GM04504 (cell line): ENCODE results near the gene EPHA10.

Source experiments
- DNase-seq: peaks from one replicate; pipeline ENCODE4 v3.0.0-alpha.2; 2012; ENCODE audit warnings: low read depth

The EPHA10 gene

DNA sequence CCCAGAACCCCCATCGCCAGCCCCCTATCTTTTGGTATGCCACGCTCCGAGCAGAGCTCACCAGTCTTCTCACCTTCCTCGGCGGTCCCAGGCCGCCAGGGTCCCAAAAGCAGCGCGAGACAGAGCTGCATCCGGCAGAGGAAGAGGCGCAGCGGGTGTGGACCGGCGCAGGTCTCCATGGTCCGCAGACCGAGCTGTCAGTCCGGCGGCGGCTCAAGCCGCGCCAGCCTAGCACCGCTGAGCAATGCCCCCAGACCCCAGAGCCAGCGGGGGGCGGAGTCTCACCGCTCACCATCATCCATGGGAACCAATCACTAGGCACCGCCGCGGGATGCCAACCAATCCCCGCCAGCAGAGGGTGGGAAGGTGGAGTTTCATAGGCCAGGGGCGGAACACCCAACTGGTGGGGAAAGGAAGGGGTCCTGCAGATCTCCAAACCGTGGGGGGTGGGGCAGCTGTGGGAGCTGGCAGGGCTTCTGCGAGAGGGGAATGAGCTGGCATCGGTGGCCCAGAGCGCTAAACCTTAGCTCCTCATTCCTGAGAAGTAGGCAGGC lies at the start of gene EPHA10:
EPHA10 (minus strand) TSS at position 233 of the 554 bp plus-strand sequence; CDS start at position 179, 54 bp downstream.
- no peak for DNase-seq

DNA sequence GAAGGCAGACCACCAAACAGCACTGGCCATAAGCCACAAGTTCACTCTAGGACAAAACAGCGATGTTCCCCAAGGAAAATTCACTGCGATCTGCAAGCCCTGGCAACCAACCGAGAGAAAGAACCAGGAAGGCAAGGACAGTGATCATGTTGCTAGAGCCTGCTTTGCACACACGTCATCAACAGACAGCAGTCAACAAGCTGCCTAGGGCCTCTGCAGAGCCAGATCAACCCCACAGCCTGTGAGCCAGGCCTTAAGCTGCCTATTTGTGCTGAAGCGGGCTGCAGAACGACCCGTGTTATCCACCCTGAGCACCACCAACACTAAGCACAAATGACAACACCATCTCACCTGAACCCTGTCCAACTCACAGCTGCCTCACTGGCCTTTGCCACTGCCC lies 49.3 kb upstream of the EPHA10 start:
- no peak for DNase-seq

DNA sequence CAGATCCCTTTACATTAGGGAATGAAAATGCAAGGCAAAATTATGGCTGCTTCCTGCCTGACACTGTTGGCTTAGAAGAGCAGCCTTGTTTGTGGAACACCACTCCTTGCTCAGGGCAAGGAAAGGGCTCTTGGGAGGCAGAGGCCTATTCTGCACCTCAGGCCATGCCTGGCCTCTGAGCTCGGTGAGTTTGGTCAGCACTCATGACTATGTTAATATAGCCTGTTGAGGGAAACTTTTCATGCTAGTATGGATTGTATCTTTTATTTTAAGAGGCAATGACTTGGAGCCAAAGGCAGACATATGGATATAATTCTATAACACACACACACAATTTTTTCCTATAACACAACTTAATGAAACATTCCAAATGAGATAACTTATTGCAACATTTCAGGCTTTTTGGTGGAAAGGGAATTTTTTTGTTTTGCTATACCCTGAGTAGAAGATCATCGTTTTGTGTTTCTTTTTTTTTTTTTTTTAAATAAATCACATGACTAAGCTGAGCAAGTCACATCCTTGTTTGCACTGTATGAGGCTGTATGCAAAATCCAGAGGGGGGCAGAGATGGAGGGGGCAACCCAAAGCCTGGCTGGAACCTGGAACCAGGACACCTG lies 48.7 kb upstream of the EPHA10 start:
- no peak for DNase-seq

DNA sequence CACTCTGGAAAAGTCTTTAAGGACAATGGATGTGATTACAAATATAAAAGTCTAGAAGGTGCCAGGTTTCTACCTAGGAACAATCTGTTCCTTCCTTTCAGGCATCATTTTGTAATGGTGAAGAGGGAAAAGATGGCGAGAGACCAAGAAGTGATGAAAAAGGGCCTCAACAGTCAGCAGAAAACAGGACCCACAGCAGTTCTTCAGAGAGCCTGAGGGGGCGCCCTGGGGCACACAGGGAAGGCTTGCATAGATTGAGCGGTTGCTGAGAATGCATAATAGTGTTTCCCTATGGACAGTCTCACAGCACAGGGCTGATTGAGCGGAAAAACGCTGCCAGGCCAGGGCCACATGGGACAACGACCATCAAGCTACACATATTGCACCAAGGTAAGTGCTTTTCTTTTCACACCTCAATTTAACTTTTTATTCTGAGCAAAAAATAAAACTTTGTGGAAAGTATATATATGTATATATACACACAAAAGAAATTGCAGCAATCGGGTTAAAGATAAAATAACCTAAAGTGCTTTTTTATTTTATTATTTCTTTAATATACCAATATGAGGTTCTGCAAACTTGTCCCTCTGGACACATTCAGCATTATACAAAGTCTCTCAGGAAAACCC lies 46.2 kb upstream of the EPHA10 start:
- peak; percentile 56 for DNase-seq

DNA sequence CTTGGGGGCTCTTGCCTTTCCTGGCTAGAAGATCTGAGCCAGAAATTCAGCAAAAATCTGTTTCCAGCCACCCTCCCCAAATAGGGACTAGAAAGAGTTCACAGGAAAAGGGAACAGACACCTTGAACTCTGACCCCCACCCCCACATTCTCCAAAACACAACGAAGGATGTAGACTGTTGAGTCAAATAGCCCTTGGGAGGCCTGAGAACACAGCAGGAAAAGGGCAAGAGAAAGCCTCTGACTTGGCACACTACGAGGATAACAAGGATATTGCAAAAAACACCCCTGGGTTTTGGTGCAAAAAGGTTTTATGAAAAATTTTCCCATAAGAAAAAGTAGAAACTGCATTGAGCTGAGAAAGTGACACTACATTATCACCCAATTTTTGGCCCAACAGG lies 45.0 kb upstream of the EPHA10 start:
- DNase-seq = no peak

DNA sequence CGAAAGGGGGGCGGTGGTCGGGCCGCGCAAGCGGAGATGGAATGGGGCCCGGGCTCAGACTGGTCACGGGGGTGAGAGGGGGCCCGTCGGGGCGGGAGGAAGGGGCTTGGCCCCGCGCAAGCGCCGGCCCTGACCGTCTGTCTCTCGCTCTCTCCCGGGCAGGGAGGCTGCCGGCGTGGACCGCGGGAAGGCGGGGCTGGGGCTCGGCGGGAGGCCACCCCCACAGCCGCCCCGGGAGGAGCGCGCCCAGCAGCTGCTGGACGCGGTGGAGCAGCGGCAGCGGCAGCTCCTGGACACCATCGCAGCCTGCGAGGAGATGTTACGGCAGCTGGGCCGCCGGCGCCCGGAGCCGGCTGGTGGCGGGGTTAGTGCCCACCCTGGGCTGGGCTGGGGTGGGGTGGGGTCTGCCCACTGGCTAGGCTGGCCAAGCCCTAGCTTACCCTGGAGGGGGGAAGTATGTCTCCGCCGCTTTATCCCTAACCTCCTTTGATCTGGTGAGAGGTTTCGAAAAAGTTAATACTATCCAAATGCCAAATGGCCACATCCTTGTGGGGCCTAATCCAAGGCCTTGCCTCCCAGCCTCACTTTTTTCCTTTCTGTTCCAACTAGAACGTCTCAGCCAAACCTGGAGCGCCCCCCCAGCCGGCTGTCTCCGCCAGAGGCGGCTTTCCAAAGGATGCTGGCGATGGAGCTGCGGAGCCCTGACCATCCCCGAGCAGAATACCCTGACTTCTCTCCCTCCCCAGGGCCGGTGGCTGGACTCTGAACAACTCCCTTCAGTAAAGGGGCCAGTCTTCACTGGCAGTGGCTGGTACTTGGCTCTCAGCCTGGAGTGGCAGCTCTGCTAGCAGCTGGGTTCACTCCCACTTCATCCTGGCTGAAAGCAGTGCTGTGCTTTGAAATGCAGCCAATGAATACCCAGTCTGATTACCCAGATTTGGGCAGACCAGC lies 43.7 kb upstream of the EPHA10 start:
- DNase-seq = peak; percentile 60

DNA sequence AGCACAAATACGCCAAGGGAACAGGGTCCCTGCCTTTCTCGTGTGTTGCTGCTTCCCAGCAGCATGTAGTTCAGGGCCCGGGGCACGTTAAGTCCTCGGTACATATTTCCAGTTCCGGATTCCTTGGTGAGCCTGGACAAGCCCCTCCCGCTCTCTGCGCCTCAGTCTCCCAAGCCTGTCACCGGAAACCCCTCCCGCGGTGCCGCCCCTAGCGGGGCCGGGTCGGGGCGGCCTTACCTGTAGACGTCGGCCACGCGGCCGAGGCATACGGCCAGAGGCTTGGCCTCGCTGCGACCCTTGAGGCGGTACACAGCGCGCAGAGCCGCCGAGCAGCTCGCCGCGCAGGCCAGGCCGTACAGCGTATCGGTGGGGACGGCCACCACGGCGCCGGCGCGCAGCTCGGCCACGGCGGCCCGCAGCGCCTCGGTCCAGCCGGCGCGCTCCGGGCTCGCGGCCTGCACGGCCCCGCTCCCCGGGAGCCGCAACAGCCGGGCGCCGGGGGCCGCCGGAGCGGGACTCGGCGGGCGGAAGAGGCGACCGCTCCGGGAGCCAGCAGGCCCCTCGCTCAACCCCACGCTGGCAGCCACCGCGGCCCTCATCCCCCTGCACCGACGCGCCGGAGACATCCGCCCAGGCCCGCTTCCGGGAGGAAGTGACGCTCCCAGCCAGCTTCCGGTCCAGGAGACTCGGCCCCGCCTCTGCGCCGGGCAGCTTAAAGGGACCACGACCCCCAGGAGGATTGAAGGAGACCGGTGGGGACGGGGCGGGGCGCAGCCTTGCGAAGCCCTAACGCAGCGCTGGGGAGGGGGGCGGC lies 42.8 kb upstream of the EPHA10 start, which contains the start of the genes C1orf122 and YRDC:
C1orf122 (plus strand) TSS at position 236 of the 814 bp plus-strand sequence. CDS start 615 bp downstream, outside the sequence.
YRDC (minus strand) TSS at position 654 of the 814 bp plus-strand sequence; CDS start at position 626, 28 bp downstream.
- DNase-seq = peak; percentile 82

DNA sequence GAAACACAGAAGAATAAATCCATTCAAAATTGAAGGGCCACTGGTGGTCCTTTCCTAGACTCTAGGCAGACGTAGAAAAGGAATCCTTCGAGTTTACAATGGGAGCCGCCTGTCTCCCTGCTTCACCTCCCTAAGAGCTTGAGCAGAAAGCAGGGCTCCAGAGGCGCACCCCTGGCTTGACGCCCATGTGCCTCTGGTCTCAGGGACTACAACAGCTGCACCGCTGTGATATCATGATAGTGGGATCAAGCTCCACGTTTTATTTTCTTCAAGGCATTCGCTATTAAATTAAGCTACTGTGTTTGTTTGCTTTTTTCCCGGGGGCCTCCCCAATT lies 42.3 kb upstream of the EPHA10 start:
- DNase-seq = no peak

DNA sequence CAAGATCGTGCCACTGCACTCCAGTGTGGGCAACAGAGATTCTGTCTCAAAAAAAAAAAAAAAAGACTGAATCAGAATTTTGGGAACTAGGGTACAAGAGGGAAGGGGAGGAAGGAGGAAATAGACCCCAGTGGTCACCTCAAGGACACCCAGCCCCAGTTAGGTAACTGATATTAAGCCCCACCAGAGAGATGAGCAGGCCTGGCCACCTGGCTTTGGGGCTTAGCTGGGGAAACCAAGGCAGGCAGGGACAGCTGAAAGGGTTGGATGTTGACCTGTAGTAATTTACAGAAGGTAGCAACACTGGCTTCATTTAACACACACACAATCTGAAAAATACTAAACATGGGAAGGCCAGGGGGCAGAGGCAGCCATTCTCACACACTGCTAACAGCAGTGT lies 37.5 kb upstream of the EPHA10 start:
- DNase-seq = no peak

DNA sequence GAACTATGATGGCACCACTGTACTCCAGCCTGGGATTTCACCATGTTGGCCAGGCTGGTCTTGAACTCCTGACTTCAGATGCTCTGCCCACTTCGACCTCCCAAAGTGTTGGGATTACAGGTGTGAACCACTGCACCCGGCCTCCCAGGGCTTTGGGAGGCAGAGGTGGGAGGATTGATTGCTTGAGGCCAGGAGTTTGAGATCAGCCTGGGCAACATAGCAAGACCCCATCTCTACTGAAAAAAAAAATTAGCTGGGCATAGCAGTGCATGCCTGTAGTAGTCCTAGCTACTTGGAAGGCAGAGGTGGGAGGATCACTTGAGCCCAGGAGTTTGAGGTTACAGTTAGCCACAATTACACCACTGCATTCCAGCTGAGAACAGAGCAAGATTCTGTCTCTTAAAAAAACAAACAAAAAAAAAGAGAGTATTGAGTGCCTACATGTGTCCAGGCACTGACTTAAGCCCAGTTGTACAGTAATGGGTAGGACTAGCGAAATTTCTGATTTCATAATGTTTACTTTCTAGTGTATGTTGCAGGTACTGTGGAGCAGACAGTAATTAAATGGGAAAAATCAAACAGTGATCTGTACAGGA lies 32.9 kb upstream of the EPHA10 start:
- DNase-seq = no peak

DNA sequence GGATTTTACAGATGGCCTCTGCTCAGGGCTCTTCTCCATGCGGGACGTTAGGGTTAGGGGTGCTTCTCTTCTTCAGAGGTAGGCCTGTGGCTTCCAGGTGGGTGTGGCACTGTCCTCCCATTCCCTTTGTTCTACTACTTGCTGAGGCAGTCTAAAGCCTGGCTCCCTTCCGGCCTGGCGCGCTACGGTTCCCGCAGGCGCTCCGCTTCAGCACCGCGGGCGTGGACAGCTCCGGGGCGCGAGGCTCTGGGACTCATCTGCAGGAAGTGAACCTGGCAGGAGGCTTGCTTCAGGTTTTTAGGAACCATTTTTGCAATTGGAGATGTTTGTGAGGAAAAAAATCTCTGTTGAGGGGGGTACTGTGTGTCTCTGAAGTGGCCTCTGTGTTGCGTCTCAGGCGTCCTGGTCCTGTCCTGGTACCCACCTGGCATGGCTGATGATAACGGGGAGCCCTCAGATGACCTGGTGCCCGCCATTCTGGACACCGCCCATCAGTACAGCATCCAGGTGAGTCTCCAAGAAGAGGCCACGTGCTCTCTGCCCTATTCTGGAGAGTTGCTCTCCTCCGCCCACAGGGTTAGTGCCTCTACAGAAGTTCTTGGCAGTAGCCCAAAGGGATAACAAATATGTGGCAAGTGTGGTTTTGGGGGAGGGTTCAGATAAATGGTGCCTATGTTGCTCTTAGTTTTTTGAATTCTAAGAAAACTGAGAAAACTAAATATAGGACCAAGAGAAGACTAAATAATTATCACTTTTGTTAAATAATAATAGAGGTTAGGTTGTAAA lies 30.6 kb upstream of the EPHA10 start:
- no peak for DNase-seq

DNA sequence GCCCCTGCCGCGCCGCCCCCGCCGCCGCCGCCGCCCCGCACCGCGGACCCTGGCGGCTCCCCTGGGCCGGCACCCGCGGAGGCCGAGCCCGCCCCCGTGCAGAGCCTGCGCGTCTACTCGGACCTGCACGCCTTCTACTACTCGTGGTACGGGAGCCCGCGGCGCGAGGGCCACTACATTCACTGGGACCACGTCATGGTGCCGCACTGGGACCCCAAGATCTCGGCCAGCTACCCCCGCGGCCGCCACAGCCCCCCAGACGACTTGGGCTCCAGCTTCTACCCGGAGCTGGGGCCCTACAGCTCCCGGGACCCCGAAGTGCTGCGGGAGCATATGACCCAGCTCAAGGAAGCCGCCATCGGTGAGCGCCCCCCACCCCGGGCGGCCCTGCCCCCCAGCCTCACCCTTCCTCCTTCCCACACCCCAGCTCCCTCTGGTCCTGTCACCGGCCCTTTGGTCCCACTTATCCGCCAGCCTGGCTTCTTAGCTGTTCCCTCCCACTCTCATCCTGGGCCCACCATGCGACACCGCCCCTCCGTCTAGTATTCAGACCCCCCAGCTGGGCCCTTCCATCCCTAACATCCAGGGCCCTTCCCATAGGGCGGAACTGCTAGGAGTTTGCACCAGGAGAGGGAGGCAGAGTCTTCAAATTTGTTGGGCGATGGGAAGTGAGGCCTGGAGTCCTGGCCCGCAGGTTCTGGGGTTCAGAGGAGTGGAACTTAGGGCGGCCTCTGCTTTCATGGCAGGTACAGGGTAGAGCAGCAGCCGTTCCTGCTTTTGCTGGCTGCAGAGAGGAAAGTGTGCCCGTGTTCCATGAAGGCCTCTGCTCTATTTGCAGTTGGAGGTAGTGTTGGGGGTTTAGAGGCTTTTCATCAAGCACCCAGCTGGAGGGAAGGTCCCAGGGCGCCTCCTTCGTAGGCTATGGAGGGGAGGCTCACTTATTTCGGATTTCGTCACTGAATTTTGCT lies 29.7 kb upstream of the EPHA10 start:
- no peak for DNase-seq

DNA sequence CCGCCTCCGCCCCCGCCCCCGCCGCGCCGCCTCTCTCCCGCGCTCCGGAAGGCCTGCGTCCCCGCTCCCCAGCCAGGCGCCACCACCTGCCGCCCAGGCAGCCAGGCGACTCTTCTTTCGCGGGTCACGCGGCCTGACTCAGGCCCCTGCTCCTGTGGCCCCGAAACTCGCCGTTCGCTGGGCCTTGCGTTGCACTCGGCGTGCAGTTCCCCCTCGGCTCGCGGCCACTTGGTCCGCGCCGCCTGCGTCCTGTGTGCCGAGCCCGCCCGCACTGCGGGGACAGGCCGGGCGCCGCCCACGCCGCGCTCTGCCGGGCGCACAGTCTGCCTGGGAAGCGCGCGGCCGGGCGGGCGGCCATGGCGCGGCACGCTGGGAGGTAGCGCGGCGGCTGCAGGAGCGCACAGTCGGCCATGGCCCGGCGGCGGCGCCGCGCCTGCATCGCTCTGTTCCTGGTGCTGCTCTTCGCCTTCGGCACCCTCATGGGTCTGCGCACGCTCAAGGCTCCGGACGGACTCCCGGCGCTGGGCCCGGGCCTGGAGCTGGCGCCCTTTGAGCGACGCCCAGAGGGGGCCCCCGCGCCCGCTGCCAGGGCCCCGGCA lies 29.0 kb upstream of the EPHA10 start, which contains the start of gene MANEAL:
MANEAL (plus strand) TSS at position 75 of the 599 bp plus-strand sequence; CDS start at position 411, 336 bp downstream.
- no peak for DNase-seq

DNA sequence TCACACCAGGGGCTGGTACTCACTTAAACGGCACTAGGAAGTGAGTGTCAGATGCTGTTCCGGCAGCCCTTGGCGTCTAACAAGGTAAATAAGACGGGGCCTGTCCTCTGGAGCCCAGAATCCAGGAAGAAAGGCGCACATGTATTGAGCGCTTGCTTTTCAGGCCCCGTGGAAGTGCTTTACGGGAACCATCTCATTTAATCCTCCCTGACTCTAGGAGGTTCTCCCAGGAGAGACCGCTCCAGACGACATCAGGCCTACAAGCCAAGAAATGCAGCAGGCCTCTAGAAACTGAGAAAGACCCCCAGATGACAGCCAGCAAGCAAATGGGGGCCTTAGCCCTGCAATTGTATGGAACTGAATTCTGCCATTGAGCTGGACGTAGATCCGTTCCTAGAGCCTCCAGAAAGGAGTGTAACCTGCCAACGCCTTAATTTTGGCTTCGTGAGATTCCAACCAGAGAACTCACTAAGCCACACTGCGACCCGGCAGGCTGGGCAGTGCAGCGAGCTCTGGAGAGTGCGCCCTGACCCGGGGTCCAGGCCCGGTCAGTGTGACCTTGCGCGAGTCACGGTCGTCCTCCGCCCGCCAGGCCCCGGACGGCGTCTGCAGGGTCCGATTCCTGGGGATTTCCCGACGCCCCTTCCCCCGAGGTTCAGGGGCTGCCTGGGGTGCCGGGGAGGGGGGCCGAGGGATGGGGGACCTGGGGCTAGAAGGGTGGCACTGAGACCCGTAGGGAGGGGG lies 28.2 kb upstream of the EPHA10 start:
- no peak for DNase-seq

DNA sequence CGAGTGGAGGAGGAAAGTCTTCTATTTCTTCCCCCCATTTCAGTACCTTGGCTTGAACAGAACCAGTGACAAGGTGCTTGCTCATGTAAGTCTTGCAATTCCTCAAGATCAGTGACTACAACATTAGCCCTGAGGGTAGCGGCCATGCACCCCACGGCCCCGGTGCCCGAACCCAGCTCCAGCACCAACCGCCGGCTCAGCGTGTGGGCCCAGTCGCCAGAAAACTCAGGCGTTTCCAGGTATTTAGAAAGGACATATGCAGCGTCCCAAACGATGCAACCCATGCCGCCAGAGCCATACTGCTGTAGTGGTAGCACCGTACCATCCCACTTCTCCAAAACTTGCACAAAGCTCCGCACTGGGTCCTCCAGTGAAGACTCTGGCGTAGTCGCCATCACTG lies 17.6 kb upstream of the EPHA10 start:
- DNase-seq = no peak

DNA sequence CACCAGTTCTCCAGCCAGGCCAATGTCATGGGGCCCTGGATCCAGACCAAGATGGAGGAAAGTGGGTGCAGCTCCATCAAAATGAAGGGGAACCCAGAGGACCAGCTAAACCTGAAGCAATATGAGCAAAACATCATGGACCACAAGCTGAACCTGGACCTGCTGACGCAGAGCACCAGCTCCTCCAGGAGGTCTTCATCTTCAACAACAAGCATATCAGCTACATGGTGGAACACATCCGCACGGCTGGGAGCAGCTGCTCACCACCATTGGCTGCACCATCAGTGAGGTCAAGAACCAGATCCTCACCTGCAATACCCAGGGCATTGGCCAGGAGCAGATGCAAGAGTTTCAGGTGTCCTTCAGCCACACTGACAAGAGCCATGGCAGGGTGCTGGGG lies 13.7 kb upstream of the EPHA10 start:
- DNase-seq = no peak

DNA sequence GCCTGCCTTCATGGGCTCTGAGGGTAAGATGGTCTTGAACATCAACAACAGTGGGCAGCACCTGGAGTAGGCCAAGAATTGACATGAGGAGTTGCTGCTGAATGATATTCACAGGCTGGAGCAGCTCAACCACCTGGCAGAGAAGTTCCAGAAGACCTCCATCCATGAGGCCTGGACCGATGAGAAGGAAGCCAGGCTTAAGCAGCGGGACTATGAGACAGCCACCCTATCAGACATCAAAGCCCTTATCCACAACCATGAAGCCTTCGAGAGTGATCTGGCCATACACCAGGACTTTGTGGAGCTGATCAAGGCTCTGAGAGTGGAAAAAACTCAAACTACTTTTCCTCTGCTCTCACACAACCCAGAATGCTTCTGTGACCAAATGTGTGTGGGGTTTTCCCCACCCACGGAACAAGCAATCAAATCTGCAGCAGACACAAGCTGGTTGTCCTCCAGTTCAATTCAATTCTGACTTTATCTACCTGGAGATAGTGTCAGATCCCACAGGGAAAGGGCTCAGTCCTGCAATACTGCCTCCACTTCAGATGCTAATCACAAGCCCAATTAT lies 12.1 kb upstream of the EPHA10 start:
- no peak for DNase-seq
